GM21786 (cell line): ENCODE results near the gene CNNM3.
"Not testable (repeated sequence)": the region's sequence is repeated elsewhere in the genome, so short reads cannot be mapped to it uniquely, and the experiment has no call there.

ENCODE experiments used
- ATAC-seq: cut with Tn5 transposase; IDR thresholded peaks from one replicate; pipeline ENCODE4 v1.9.1; 2021; ENCODE audit not compliant: unreplicated experiment

The CNNM3 gene

GRCh38 chr2:96816127-96816835 is at the start of gene CNNM3:
CNNM3 (plus strand) TSS chr2:96816268; CDS start chr2:96816278, 10 bp downstream.
- peak; percentile 82 for ATAC-seq

- no peak for ATAC-seq
These were observed 48.8 kb upstream of the CNNM3 start for GRCh38 chr2:96767135-96767871.

DNA sequence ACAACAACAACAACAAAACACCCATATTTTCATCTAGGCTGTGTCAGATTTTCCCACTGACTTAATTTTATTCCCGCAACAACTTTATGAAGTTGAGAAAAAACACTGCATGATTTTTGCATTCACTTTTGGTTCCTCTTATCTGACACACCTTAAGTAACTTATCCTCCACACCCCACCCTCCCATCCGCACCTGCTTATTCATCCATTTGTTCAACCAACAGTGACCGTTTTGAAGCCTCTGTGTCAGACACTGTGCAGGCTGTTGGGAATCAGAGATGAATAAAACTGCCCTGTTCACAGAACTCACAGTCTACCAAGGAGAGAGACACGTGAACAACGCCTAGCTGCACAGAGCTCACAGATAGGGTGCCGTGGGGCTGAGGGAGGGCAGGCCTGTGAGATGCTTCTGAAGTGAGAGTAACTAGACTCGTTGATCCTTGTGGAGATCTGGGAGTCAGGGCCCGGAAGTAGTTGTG is 47.9 kb upstream of the CNNM3 start:
- no peak for ATAC-seq

GRCh38 chr2:96769814-96770213 is 46.3 kb upstream of the CNNM3 start:
- ATAC-seq = no peak

DNA sequence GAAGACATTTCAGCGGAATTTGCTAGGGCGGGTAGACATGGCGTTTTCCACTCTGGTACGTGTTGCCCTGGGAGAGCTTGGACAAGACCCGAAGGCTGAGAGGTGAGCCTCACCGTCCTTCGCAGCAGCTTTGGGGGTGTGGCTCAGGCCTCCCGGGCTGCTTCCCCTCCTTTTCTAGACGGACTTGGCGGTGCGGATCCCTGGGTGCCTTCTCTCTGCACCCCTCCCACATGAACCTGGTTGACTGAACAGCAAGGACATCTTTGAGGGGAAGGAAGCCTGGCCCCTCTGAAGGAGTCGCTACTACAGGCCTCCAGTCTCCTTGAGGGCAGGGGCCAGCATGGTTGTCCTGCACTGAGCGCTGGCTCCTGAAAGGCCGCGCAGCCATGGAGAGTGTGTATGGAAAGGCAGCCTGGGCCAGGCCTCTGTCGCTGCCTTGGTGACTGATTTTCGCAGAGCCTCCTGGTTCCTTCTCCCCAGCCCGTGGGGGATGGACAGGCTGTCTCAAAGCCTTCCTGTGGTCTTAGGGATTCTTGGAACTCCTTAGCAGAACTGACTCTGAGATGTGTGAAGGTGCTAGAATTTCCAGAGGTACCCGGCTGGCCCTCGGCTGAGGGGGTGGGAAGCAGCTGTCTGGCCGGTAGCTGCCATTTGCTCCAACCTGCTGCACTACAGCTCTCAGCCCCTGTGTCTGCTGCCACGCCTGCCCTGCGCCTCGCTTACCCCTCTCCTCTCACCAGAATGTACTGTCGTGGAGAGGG is 45.4 kb upstream of the CNNM3 start:
- no peak for ATAC-seq

DNA sequence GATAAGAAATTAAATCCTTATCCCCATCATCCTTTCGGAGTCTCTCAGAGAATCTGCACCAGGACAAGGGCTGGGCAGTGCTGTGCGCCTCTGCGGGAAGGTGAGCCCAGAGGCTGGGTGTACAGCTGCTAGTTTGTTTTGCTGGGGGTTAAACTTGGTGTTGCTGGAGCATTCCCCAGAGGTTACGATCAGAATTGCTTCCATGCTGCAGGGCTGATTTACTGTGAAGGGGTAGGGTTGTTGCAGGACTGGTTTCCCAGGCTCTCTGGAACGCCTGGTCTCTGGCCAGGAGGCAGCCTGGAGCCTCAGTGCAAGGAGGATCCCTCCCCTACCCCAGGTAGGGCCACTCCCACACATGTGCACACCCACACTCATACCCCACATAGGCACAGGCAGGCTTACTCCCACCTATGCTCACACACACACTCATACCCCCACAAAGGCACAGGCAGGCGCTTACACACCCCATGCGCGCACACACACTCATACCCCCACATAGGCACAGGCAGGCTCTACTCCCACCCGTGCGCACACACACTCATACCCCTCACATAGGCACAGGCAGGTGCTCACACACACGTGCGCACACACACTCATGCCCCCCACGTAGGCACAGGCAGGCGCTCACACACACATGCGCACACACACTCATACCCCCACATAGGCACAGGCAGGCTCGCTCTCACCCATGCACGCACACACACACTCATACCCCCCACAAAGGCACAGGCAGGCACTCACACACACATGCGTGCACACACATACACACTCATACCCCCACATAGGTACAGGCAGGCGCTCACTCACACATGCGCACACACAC is 44.1 kb upstream of the CNNM3 start:
- no peak for ATAC-seq

DNA sequence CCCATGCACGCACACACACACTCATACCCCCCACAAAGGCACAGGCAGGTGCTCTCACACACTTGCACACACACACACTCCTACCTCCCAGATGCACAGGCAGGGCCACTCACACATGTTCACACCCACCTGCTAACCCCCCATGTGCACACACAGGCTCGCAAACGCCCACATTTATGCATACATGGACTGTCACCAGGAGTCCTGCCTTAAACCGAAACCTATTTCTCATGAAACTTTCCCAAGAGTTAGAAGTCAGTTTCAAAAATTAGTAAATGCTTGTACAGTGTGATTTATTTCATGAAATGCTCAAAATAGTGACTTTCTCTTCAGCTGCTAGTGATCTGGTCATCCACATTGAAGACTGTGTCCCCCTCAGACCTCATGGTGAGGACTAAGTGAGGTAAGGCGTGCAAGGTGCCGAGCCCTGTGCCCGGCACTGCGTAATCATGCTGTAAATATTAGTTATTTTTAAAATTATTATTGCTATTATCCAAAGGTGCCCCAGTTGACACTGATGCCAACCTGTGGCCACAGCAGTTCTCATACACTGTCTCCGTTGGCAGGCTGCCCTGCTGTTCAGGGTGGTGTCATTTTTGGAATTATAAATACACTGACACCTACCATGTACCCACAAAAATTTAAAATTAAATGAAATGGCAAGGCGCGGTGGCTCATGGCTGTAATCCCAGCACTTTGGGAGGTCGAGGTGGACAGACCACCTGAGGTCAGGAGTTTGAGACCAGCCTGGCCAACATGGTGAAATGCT is 43.0 kb upstream of the CNNM3 start:
- ATAC-seq = peak; percentile 42

DNA sequence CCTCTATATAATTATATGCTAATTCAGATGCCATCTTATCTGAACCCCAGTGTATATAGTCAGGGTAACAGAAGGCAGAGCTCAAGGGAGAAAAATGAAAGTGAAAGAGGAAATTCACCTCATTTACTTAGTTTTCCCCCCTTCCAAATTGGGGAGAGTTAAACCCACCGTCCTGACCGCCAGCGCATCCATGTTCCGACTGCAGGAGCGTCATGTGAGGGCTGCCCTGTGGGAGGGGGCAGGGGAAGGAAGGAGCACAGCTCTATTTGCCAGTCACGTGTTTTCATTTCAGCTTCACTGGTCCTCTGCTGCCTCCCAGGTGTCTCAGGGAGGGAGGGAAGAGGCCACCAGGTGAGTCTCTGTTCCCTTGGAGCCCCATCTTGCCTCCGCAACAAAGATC is 42.1 kb upstream of the CNNM3 start:
- ATAC-seq = peak; percentile 38

- no peak for ATAC-seq
These were observed 40.9 kb upstream of the CNNM3 start for GRCh38 chr2:96775160-96775559.

- ATAC-seq = no peak
These were observed 32.7 kb upstream of the CNNM3 start for GRCh38 chr2:96783388-96783787.

DNA sequence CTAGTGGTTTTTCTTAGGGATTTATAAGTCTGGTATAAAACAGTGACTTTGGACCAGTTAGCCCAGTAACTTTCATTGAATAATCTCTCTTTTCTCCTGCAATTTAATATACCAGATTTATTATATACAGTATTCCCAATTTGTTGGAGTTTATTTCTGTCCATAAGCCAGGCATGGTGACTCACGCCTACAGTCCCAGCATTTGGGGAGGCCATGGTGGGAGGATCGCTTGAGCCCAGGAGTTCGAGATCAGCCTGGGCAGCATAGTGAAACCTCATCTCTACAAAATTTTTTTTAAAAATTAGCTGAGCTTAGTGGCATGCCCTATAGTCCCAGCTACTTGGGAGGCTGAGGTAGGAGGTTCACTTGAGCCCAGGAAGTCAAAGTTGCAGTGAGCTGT is 28.7 kb upstream of the CNNM3 start:
- ATAC-seq = no peak

DNA sequence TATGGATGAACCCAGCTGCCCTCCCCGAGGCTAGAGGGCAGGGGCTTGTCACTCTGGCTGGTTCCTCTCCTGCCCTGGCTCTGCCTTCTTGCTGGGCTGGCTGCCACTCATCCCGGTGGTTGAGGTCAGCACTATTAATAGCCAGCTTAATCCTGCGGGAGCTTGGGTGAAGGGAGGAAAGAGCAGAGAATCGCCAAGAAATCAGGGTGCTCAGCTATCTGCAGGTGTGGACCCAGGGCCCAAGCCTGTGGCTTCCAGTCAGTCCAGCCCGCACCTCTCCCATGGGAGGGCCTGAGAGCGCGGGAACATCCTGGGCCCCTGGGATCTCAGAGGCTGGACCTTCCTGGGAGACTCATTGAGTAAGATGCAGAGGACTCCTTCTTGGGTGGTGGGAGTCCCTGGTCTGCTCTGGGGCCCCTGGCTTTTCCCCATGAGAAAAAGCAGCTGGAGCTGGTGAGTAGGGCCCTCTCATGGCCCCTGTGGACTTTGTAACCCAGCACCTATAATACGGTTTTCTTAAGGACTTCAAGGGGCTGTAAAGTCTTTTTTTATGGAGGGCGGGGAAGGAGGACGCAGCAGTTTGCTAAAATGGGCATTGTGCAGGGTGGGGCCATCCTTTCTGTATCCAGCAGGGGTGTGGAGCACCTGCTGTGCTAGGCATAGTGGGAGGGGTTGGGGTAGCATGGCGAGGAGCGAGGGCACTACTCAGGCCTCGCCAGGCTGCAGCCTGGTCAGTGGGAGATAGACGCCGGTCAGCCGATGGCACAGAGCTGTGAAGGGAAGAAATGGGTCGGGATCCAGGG is 27.4 kb upstream of the CNNM3 start:
- no peak for ATAC-seq

DNA sequence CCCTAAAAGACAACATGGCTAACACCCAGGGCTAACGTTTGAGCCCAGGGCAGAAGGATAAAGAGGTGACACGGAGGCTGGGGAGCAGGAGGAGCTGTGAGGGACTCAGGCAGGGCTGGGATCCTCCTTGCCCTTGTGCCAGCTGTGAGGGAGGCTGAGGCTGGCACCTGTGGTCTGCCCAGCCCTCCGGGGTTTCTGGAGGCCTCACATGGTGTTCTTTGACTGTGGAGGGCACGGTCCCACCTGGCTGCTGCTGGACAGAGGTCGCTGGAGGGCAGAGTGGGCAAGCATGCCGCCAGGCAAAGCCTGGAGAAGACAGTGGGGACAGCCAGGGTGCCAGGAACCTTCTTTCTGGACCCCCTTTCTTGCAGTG is 26.8 kb upstream of the CNNM3 start:
- ATAC-seq = no peak

DNA sequence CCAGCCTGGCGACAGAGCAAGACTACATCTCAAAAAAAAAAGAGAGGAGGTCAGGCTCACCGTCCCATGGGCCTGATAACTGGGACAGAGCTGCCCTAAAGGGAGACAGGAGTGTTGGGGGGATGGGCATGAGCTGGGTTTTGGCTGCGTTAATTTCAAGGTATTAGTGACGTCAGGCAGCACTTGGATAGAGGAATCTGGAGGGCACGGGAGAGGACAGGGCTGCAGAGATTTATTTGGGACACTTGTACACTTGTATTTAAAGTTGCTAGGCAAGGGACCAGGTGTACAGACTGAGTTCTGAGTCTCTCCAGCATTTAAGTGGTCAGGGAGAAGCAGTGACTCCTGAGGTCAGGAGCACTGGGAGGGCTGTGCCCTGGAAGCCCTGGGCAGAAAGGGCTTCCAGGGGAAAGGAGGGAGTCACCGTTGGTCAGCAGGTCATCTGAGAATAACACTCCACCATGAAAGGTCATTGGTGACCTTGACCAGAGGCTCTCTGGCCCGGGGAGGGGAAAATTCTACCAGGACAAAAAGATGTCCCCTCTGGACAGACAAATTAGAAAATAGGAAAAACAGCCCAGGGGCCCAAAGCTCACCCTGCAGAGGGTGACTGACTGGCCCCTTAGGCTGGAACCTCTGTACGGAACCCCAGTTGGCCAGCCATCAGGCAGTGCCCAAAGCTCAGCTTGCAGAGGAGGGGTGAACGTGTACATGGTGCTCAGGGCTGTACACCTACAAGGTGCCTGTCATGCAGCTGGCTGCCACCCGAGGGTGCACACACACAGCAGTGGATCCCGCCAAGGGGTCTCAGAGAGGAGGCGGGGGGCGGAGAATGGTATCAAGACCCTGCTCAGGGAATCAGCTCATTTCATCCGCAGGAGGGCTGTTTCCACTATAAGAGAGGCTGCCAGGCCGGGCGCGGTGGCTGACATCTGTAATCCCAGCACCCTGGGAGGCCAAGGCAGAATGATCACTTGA is 23.0 kb upstream of the CNNM3 start:
- no peak for ATAC-seq

DNA sequence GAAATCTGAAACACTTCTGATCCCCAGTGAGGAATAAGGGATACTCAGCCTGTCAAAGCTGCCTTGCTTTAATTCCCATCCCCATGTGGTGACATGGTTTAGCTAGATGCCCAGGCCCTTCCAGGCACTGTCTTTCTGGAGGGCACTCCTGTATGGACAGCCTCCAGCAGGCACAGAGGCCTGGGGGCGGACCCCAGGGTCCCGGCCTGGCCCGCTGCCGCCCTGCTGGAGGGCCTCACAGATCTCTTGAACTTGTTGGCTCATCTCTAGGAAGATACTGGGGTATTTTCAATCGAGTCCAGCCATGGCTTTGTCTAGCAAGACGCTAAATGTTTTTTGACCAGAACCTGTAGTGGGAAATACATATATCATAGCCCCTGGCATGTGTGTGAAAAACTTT is 21.0 kb upstream of the CNNM3 start:
- no peak for ATAC-seq

GRCh38 chr2:96796497-96796896 is 19.6 kb upstream of the CNNM3 start:
- not testable (repeated sequence) for ATAC-seq

DNA sequence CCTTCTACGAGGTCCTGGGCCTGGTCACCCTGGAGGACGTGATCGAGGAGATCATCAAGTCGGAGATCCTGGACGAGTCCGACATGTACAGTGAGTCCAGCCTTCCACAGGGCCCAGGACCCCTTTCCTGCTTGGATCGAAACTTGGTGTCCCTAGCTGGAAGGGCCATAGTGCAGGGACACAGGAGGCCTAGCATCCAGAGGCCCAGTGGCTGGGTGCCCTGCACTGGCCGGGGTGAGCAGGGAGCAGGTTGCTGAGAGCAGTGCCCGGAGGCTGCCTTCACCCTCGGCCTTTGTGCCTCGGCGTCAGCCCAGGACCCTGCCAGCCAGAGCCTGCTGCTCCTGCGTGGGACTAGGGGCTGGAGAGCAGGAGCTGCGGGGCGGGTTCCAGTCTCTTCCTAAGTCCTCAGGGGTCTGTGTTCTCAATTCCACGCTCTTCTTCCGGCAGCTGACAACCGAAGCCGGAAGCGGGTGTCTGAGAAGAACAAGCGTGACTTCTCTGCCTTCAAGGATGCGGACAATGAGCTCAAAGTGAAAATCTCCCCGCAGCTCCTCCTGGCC is 18.9 kb upstream of the CNNM3 start:
- no peak for ATAC-seq
